IMR-90 (cell line): Measurements from ENCODE around the gene PTH2. TPM values are rescaled to one million over a fixed set of nuclear protein-coding genes. Genes with fewer than 3 reads are reported as not detected.

Source experiments
- ATAC-seq: fragments of 200-7000 bp; cut with Tn5 transposase; 2 replicates; pipeline ENCODE4 v1.9.1; 2020; ENCODE audit warnings: low read depth, mild to moderate bottlenecking, moderate library complexity
- BruUV-seq: library from RNA; stranded (reverse); fragments of 400-500 nt; replicated peaks from 2 replicates; lab custom pipeline; 2021; lab: Mats Ljungman, UMichigan
- CTCF ChIA-PET: fragments of 300-600 bp; formaldehyde crosslinking; extraction: SDS; loops from one replicate; lab custom pipeline; 2021; ENCODE audit warnings: antibody characterized with exemption; lab: Yijun Ruan, JAX
- POLR2A ChIA-PET: fragments of 300-600 bp; sonication (Branson Sonifier 250); formaldehyde crosslinking; loops from one replicate; lab custom pipeline; 2022; ENCODE audit warnings: antibody characterized with exemption; ENCODE audit not compliant: unreplicated experiment; lab: Charles Lee
- DNase-seq: peaks from one replicate; pipeline ENCODE4 v3.0.0; 2013
- H2AFZ ChIP-seq: replicated peaks from 2 replicates; pipeline ENCODE3; 2013; ENCODE audit warnings: low read length, mild to moderate bottlenecking; ENCODE audit not compliant: poor library complexity
- H2AK5ac ChIP-seq: 2 replicates; pipeline ENCODE4 v1.6.1; 2013; ENCODE audit warnings: low read depth, low read length, inconsistent platforms
- H2AK9ac ChIP-seq: replicated peaks from 2 replicates; pipeline ENCODE3; 2013; ENCODE audit warnings: mild to moderate bottlenecking, low read depth, low read length, moderate library complexity; ENCODE audit not compliant: poor library complexity
- H2BK120ac ChIP-seq: 2 replicates; pipeline ENCODE4 v1.6.1; 2013; ENCODE audit warnings: low read depth, low read length, inconsistent platforms
- H2BK15ac ChIP-seq: 3 replicates; pipeline ENCODE4 v1.6.1; 2013; ENCODE audit warnings: low read depth, low read length, inconsistent platforms
- H2BK20ac ChIP-seq: 2 replicates; pipeline ENCODE4 v1.6.1; 2013; ENCODE audit warnings: low read depth, mild to moderate bottlenecking, inconsistent platforms, low read length, moderate library complexity
- H2BK5ac ChIP-seq: 2 replicates; pipeline ENCODE4 v1.6.1; 2013; ENCODE audit warnings: mild to moderate bottlenecking, low read depth, low read length, inconsistent platforms; ENCODE audit not compliant: poor library complexity, severe bottlenecking
- H3K14ac ChIP-seq: replicated peaks from 2 replicates; pipeline ENCODE4 v1.6.1; 2013; ENCODE audit warnings: low read depth, low read length, inconsistent platforms
- H3K18ac ChIP-seq: 2 replicates; pipeline ENCODE4 v1.6.1; 2013; ENCODE audit warnings: low read depth, low read length, control low read depth
- H3K23ac ChIP-seq: 2 replicates; pipeline ENCODE4 v1.6.1; 2013; ENCODE audit warnings: low read depth, low read length, inconsistent platforms
- H3K27ac ChIP-seq: 2 replicates; pipeline ENCODE4 v1.5.1; 2013; ENCODE audit warnings: mild to moderate bottlenecking, control low read depth, low read length; ENCODE audit not compliant: insufficient read depth
- H3K27me3 ChIP-seq: 2 replicates; pipeline ENCODE4 v1.6.1; 2013; ENCODE audit warnings: low read length; ENCODE audit not compliant: control insufficient read depth, insufficient read depth
- H3K36me3 ChIP-seq: 2 replicates; pipeline ENCODE4 v1.6.1; 2013; ENCODE audit warnings: low read length, mixed read lengths; ENCODE audit not compliant: control insufficient read depth, insufficient read depth
- H3K4ac ChIP-seq: 2 replicates; pipeline ENCODE4 v1.6.1; 2013; ENCODE audit warnings: low read depth, low read length, inconsistent platforms
- H3K4me1 ChIP-seq: 2 replicates; pipeline ENCODE4 v1.6.1; 2013; ENCODE audit warnings: low read length, mixed read lengths; ENCODE audit not compliant: control insufficient read depth, insufficient read depth
- H3K4me2 ChIP-seq: 2 replicates; pipeline ENCODE4 v1.6.1; 2013; ENCODE audit warnings: low read depth, mild to moderate bottlenecking, control low read depth, low read length, moderate library complexity
- H3K4me3 ChIP-seq: 2 replicates; pipeline ENCODE4 v1.5.1; 2013; ENCODE audit warnings: low read depth, mild to moderate bottlenecking, control low read depth, low read length, moderate library complexity; ENCODE audit not compliant: insufficient read depth
- H3K56ac ChIP-seq: 2 replicates; pipeline ENCODE4 v1.6.1; 2013; ENCODE audit warnings: low read length, inconsistent platforms; ENCODE audit not compliant: insufficient read depth; ENCODE audit errors: extremely low read depth
- H3K79me1 ChIP-seq, 2 experiments: 2 replicates each; pipeline ENCODE4 v1.6.1; 2013; ENCODE audit warnings: low read length in 2 of 2, inconsistent platforms in 1 of 2, low read depth in 1 of 2
- H3K9ac ChIP-seq: 2 replicates; pipeline ENCODE4 v1.6.1; 2013; ENCODE audit warnings: low read depth, low read length, control low read depth
- H3K9me1 ChIP-seq: 2 replicates; pipeline ENCODE4 v1.6.1; 2013; ENCODE audit warnings: low read length, inconsistent platforms; ENCODE audit not compliant: insufficient read depth
- H3K9me3 ChIP-seq: 2 replicates; pipeline ENCODE4 v1.6.1; 2013; ENCODE audit warnings: low read length; ENCODE audit not compliant: control insufficient read depth, insufficient read depth
- H4K20me1 ChIP-seq: 2 replicates; pipeline ENCODE4 v1.6.1; 2013; ENCODE audit warnings: low read length, inconsistent platforms; ENCODE audit not compliant: insufficient read depth
- H4K5ac ChIP-seq: 2 replicates; pipeline ENCODE4 v1.6.1; 2013; ENCODE audit warnings: mild to moderate bottlenecking, low read depth, low read length, control low read depth
- H4K8ac ChIP-seq, 2 experiments: 2 replicates each; pipeline ENCODE4 v1.6.1; 2013; ENCODE audit warnings: low read depth in 2 of 2, low read length in 2 of 2, control low read depth in 1 of 2, inconsistent platforms in 1 of 2
- H4K91ac ChIP-seq: 2 replicates; pipeline ENCODE4 v1.6.1; 2013; ENCODE audit warnings: low read depth, low read length, inconsistent platforms; ENCODE audit not compliant: insufficient read depth
- BHLHE40 ChIP-seq: fragments of 150-350 bp; IDR thresholded peaks from 2 replicates; pipeline ENCODE4 v1.6.1; 2016; ENCODE audit warnings: mild to moderate bottlenecking, low read depth, low read length
- CEBPB ChIP-seq: IDR thresholded peaks from 2 replicates; pipeline ENCODE4 v1.6.1; 2012; ENCODE audit warnings: low read depth, low read length, improper control_type of control experiment
- CHD1 ChIP-seq: IDR thresholded peaks from 2 replicates; pipeline ENCODE4 v1.6.1; 2012; ENCODE audit warnings: low read depth, low read length, improper control_type of control experiment
- CTCF ChIP-seq: conservative IDR thresholded peaks from 2 replicates; pipeline ENCODE4 v1.5.1; 2012; ENCODE audit warnings: mild to moderate bottlenecking, low read depth, low read length, improper control_type of control experiment
- FOS ChIP-seq: fragments of 150-350 bp; IDR thresholded peaks from 2 replicates; pipeline ENCODE4 v1.6.1; 2016; ENCODE audit warnings: low read depth, low read length
- MAZ ChIP-seq: IDR thresholded peaks from 2 replicates; pipeline ENCODE4 v1.6.1; 2012; ENCODE audit warnings: low read depth, mild to moderate bottlenecking, low read length, improper control_type of control experiment, moderate library complexity, borderline replicate concordance
- MXI1 ChIP-seq: IDR thresholded peaks from 2 replicates; pipeline ENCODE4 v1.6.1; 2012; ENCODE audit warnings: low read depth, mild to moderate bottlenecking, low read length, moderate library complexity, borderline replicate concordance
- NFE2L2 ChIP-seq: fragments of 150-350 bp; IDR thresholded peaks from 2 replicates; pipeline ENCODE4 v1.6.1; 2016; ENCODE audit warnings: low read depth, mild to moderate bottlenecking, low read length
- POLR2A ChIP-seq: IDR thresholded peaks from 2 replicates; pipeline ENCODE4 v1.6.1; 2012; ENCODE audit warnings: mild to moderate bottlenecking, low read depth, low read length
- RFX5 ChIP-seq: IDR thresholded peaks from 2 replicates; pipeline ENCODE4 v1.8.0; 2012; ENCODE audit warnings: low read depth, mild to moderate bottlenecking, low read length, moderate library complexity
- USF2 ChIP-seq: fragments of 150-350 bp; IDR thresholded peaks from 2 replicates; pipeline ENCODE4 v1.6.1; 2017; ENCODE audit warnings: mild to moderate bottlenecking, antibody characterized with exemption, low read length, low read depth
- WGBS, 2 experiments: methylation state at CpG; one replicate each; pipeline versions ENCODE4 v1.1.5 to v1.1.7; 2013; ENCODE audit warnings: missing lambda C conversion rate in 2 of 2; ENCODE audit not compliant: insufficient read length in 1 of 2; ENCODE audit errors: extremely low coverage in 2 of 2; 5-methylcytosine and 5-hydroxymethylcytosine counted together
- dilution Hi-C: fragments of 300-500 bp; cut with HindIII; formaldehyde crosslinking; loops from one replicate; pipeline ENCODE4 v1.14.3; 2018; ENCODE audit warnings: low sequenced_read_pairs; ENCODE audit not compliant: unreplicated experiment
- in situ Hi-C: fragments of 300-500 bp; cut with MboI; formaldehyde crosslinking; loops from 3 replicates; pipeline ENCODE4 v1.14.3; 2019; ENCODE audit warnings: low sequenced_read_pairs, inconsistent platforms, mixed read lengths
- intact Hi-C: fragments of 100-400 bp; cut with micrococcal nuclease; formaldehyde crosslinking; loops from 2 replicates; pipeline ENCODE4 v1.10.0; 2022
- polyA plus RNA-seq, 3 experiments: library from polyadenylated mRNA; depleted of rRNA; stranded (reverse); fragments of >200 nt; gene quantifications; 2 replicates each; pipeline ENCODE4 v1.2.3, GENCODE V29; 2012; ENCODE audit warnings: low replicate concordance in 1 of 3
- total RNA-seq: library from RNA; depleted of rRNA; stranded (reverse); fragments of >200 nt; gene quantifications from 2 replicates; pipeline ENCODE4 v1.2.3, GENCODE V29; 2012
- TF ChIP-seq, protein P1 (sequence below): fragments of 150-350 bp; IDR thresholded peaks from 2 replicates; pipeline ENCODE4 v1.6.1; 2016; ENCODE audit warnings: low read depth, mild to moderate bottlenecking, low read length, moderate library complexity, borderline replicate concordance

PTH2 gene
- total and polyA plus RNA-seq, 2 of the 4 experiments (the other 2 are of a cell fraction), result not detected

- H3K36me3 ChIP-seq, result no peaks in the 10 kb centered on the region
- no peak overlapping the region for H3K18ac ChIP-seq
- H4K20me1 ChIP-seq, result no peaks in the 10 kb centered on the region
- ChIA-PET CTCF (no interaction called here), POLR2A (interaction anchor here (0.6 kb wide), 1 partner anchor 16 kb away, joined by 3 read pairs; no protein-coding TSS in a partner anchor)
- dilution Hi-C loops, result no loop called here
- TF ChIP-seq USF2 (no peak), CHD1 (no peak), CEBPB (no peak), RFX5 (no peak), POLR2A (no peak), FOS (no peak), MXI1 (no peak), MAZ (no peak), CTCF (no peak), NFE2L2 (no peak), BHLHE40 (no peak)
- TF ChIP-seq, protein P1, sequence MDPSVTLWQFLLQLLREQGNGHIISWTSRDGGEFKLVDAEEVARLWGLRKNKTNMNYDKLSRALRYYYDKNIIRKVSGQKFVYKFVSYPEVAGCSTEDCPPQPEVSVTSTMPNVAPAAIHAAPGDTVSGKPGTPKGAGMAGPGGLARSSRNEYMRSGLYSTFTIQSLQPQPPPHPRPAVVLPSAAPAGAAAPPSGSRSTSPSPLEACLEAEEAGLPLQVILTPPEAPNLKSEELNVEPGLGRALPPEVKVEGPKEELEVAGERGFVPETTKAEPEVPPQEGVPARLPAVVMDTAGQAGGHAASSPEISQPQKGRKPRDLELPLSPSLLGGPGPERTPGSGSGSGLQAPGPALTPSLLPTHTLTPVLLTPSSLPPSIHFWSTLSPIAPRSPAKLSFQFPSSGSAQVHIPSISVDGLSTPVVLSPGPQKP, result no peak
- no peaks in the 10 kb centered on the region for H3K4me1 ChIP-seq
- H2BK120ac ChIP-seq, result no peak overlapping the region
- no TSS peak for BruUV-seq
- no peak overlapping the region for H4K8ac ChIP-seq
- no peak overlapping the region for H3K4ac ChIP-seq
- ATAC-seq (no peak), DNase-seq (no peak)
- no peak overlapping the region for H3K23ac ChIP-seq
- no peak overlapping the region for H3K14ac ChIP-seq
- in situ Hi-C loops, result loop anchor here (10.0 kb wide), 1 partner anchor 168 kb away; no protein-coding TSS in a partner anchor
- H2BK20ac ChIP-seq, result no peak overlapping the region
- H3K9ac ChIP-seq, result no peak overlapping the region
- intact Hi-C loops, result no loop called here
- no peak overlapping the region for H4K91ac ChIP-seq
- H3K9me3 ChIP-seq, result peaks cover 18% of the 10 kb centered on the region
- no peak overlapping the region for H2BK15ac ChIP-seq
- H3K27ac ChIP-seq, result no peak overlapping the region
- no peak overlapping the region for H2AFZ ChIP-seq
- H3K27me3 ChIP-seq, result peaks cover 95% of the 10 kb centered on the region
- H3K56ac ChIP-seq, result no peak overlapping the region
- no peaks in the 10 kb centered on the region for H3K79me1 ChIP-seq
- H2AK9ac ChIP-seq, result peak overlapping the region; percentile 42
- no peak overlapping the region for H2BK5ac ChIP-seq
- no peak overlapping the region for H3K4me2 ChIP-seq
- H2AK5ac ChIP-seq, result no peak overlapping the region
- 9% methylated on average over 37 of the region's 63 CpGs; no CpG with 5 or more reads in 1 of the 2 experiments for WGBS, 2 experiments
- H3K4me3 ChIP-seq, result no peak overlapping the region
- no peaks in the 10 kb centered on the region for H3K9me1 ChIP-seq
- H4K5ac ChIP-seq, result no peak overlapping the region
Measured at GRCh38 chr19:49432141-49433073, 9.2 kb upstream of the PTH2 start.
